ENCODE measurements around the gene FBXL7.

DNA sequence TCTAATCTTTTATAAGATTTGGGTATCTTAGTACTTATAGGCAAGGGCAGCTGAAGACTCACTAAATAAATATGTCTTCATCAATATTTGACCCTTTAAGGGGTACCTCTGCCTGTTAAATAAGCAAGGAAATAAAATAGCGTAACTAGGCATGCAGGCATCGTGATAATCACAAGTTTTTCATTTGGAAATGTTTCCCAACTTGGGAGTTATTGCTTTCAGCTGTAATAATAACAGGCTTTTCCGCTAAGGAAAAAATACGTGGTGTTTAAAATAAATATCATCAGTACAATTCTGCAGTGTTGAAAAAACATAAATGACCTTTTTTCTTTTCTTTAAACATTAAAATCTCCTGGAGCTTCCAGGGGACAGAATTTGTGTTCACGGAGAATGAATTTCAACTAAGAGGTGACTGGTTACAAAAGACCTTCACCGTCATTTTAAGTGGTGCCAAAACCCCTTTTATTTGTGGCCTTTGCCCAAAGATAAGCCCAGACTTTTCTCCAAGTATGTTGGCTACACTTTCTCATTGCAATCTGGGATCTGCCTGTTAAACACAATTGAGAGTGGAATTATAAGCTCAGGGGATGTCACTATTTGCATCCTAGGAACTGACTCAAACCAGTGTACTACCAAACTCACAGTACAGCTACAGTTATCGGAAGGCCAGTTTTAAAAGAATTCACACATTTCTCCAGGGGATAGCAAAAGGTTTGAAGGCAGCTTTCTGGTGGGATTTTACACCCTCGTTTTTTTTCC lies 218.6 kb downstream of the FBXL7 start:
- TF ChIP-seq, protein P1, sequence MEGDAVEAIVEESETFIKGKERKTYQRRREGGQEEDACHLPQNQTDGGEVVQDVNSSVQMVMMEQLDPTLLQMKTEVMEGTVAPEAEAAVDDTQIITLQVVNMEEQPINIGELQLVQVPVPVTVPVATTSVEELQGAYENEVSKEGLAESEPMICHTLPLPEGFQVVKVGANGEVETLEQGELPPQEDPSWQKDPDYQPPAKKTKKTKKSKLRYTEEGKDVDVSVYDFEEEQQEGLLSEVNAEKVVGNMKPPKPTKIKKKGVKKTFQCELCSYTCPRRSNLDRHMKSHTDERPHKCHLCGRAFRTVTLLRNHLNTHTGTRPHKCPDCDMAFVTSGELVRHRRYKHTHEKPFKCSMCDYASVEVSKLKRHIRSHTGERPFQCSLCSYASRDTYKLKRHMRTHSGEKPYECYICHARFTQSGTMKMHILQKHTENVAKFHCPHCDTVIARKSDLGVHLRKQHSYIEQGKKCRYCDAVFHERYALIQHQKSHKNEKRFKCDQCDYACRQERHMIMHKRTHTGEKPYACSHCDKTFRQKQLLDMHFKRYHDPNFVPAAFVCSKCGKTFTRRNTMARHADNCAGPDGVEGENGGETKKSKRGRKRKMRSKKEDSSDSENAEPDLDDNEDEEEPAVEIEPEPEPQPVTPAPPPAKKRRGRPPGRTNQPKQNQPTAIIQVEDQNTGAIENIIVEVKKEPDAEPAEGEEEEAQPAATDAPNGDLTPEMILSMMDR (IDR thresholded peaks at IDR 0.05; ENCODE audit: insufficient read depth, low read length, poor library complexity, severe bottlenecking), result no peak
- no peak for TF ChIP-seq EZH2phosphoT487 (conservative IDR thresholded peaks at IDR 0.05; ENCODE audit: low read length)
